HG02623 (cell line): ENCODE results near the gene FMC1.
"Not testable (repeated sequence)": the region's sequence is repeated elsewhere in the genome, so short reads cannot be mapped to it uniquely, and the experiment has no call there.

Experiments
- ATAC-seq: cut with Tn5 transposase; IDR thresholded peaks from one replicate; pipeline ENCODE4 v1.9.1; 2021; ENCODE audit warnings: moderate library complexity; ENCODE audit not compliant: unreplicated experiment

Gene FMC1

GRCh38 chr7:139341058-139341775 lies at the start of gene FMC1:
FMC1 (plus strand) TSS chr7:139341337; CDS start chr7:139341385, 48 bp downstream.
- ATAC-seq: peak; percentile 40

GRCh38 chr7:139292821-139293220 lies 48.3 kb upstream of the FMC1 start:
- no peak for ATAC-seq

GRCh38 chr7:139293534-139293933 lies 47.6 kb upstream of the FMC1 start:
- no peak for ATAC-seq

GRCh38 chr7:139294241-139294640 lies 46.9 kb upstream of the FMC1 start:
- ATAC-seq: no peak

- ATAC-seq: no peak
Measured at GRCh38 chr7:139294951-139295575, 46.1 kb upstream of the FMC1 start.

GRCh38 chr7:139297795-139298194 lies 43.3 kb upstream of the FMC1 start:
- ATAC-seq: no peak

GRCh38 chr7:139299296-139299695 lies 41.8 kb upstream of the FMC1 start:
- ATAC-seq: no peak

GRCh38 chr7:139300390-139300789 lies 40.7 kb upstream of the FMC1 start:
- no peak for ATAC-seq

- no peak for ATAC-seq
Measured at GRCh38 chr7:139304517-139304916, 36.6 kb upstream of the FMC1 start.

GRCh38 chr7:139317939-139318505 lies 23.1 kb upstream of the FMC1 start:
- ATAC-seq: no peak

- no peak for ATAC-seq
Measured at GRCh38 chr7:139321071-139321745, 19.9 kb upstream of the FMC1 start.

- not testable (repeated sequence) for ATAC-seq
Measured at GRCh38 chr7:139324709-139325108, 16.4 kb upstream of the FMC1 start.

GRCh38 chr7:139328375-139328774 lies 12.8 kb upstream of the FMC1 start:
- no peak for ATAC-seq

- ATAC-seq: no peak
Measured at GRCh38 chr7:139329119-139329518, 12.0 kb upstream of the FMC1 start.

- ATAC-seq: no peak
Measured at GRCh38 chr7:139330333-139331030, 10.7 kb upstream of the FMC1 start.

GRCh38 chr7:139332697-139333359 lies 8.3 kb upstream of the FMC1 start:
- no peak for ATAC-seq

GRCh38 chr7:139333443-139333842 lies 7.7 kb upstream of the FMC1 start:
- not testable (repeated sequence) for ATAC-seq

GRCh38 chr7:139334399-139335150 lies 6.6 kb upstream of the FMC1 start:
- ATAC-seq: no peak

GRCh38 chr7:139339025-139339424 lies 2.1 kb upstream of the FMC1 start:
- ATAC-seq: no peak

GRCh38 chr7:139339698-139340036 lies 1.5 kb upstream of the FMC1 start:
- ATAC-seq: no peak
